CD4-positive, alpha-beta T cell treated with Interleukin-17A for 4 hours (primary cell): ENCODE measurements around the gene BTBD1.
A peak's percentile ranks its signal among the peaks of the same experiment; 100 is the strongest.

Experiments
- DNase-seq: peaks from one replicate; pipeline ENCODE4 v3.0.0-alpha.2; 2020; ENCODE audit warnings: mixed read lengths

Gene BTBD1

DNA sequence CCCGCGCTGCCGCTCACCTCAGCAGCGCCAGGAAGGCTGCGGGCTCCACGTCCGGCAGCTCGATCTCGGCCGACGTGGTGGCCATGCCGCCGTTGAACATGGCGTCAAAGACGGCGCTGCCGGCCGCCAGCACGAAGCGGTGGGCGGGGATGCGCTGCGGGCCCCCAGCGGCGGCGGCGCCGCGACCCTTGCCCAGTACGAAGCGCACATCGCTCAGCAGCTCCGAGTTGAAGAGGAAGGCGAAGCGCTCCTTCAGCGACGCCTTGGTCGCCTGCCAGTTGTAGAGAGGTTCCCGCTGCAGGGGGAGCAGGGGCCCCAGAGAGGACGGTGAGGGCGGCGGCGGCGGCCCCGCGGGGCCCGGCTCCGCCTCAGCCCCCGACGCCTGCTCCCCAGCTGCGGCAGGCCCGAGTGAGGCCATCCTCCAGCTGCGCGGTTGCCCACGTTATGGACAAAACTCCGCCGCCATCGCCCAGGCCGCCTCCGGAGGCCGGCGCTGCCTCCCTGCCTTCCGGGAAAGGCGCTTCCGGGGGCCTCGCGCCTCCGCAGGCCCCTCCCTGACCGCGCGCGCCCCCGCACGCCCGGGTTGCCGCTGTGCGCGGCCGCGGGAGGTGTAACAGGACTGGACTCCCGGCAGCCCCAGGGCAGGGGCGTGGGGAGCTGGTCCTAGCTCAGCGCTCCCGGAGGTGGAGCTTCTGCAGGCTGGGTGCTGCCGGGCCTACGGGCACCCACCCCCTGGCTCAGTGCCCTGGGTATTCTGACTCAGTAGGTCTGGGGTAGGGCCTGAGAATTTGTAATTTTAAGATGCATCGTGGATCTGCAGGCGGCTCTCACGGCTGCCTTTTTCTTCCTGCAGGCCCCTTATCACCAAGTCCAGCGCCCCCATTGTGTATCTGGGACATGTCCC lies at the start of gene BTBD1:
BTBD1 (minus strand) TSS at position 519 of the 904 bp plus-strand sequence; CDS start at position 418, 101 bp downstream.
- peak; percentile 87 for DNase-seq

DNA sequence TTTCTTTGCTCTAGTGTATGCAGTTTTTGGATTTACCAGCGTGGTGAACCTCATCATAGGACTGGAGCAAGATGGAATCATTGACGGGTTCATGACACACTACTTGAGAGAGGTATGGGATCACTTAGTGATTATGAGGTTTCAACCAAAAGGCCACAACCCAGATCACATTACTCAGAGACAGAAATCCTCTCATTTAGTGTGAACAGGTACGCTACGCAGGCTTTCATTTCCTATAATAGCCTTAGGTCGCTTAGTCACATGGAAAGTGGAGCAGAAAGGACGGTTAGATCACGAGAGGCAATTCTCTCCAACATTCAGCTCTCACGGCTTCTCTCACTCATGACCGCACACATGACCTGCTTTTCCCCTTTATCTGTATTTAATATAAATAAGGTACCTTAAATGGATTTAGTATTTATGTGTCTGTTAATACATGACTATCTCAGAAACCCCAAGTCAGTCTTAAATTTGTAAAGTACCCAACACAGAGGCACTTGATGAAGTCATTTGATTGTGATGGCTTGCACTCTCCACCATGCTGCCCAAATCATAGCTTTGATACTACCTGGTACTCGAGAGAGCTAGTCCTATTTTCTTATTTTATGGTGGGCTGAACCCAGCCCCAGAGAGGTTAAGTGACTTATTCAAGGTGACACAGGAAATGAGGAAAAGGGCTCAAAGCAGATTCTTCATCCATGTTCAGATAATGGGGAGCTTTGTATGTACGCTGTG lies 48.9 kb upstream of the BTBD1 start:
- no peak for DNase-seq

DNA sequence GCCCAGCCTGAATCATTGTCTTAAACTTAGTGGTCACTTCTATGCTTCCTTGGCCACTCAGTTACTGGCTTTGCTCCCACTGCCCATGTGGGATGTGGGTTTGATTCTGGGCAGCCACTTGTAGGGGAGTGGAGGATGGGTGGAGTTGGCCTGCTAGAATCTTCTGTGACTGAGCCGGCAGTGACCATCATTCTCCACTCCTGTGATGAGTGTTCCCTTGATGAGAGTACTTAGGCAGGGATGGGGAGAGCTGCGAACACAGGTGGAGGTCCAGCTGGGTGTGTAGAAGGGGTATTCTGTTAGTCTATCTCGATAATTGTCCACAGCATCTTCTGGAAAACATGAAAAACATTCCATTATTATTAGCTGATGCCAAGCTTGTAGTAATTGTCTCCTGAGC lies 48.4 kb upstream of the BTBD1 start:
- no peak for DNase-seq

DNA sequence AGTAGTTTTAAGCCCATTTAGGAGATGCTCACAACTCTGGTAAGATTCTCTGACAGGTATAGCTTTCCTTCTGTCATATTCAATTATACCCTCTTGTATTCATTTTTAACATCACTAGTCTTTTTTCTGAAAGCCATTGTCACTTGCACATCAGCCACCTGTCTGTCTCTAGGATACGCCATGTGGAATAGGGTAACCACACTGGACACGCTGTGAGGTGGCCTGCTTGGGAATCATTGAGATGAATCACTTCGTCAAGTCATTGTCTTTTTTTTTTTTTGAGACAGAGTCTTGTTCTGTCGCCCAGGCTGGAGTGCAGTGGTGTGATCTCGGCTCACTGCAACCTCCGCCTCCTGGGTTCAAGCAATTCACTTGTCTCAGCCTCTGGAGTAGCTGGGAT lies 47.8 kb upstream of the BTBD1 start:
- DNase-seq, result no peak

DNA sequence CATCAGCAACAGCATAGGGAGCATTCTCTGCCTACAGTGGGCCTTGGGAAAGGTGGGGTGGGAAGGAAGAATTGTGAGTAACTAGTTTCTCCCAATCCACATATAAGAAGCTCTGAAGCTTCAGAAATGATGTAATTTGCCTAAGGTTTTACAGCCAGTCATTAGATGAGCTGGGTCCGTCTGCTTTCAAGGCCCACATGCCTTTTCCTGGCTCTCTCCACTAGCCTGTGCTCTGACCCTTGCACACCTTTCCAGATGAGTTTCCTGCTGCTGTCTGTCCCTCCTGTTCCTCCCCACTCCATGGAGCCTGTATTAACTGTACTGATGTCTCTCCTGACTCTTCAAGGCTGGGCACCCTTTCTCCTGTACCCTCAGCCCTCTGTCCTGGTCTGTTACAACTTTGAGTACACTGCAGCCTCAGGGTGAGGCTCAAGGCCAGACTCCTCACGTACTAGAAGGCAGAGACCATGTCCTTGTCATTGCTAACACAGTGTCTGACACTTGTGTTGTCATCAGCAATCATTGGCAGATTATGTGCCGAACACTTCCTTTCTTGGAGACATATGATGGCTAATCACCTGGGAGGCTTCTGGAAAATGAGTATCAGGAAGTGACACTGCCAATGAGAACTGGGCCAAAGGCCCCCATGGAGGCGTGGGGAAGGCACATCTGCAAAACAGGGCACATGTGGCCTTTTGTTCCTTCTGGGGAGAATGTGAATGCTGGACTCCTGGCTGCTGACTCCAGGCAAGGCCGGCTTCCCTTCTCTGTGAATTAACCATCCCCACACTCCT lies 47.0 kb upstream of the BTBD1 start:
- no peak for DNase-seq

DNA sequence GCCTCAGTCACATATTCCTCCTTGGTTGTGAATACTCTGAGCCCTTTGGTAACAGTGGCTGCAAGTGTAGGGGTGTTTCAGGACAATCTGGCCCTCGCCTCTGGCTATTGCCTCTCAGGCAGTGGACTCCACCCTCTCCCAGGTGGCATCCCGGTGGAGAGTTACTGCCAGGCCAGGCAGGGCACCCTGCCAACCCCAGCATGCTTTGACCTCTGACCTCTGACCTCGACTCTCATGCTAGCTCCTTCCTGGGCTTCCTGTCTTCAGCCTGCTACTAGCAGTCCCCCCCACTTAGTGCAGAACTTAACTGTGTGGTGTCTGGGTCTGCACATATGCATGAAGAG lies 45.9 kb upstream of the BTBD1 start:
- DNase-seq, result no peak

DNA sequence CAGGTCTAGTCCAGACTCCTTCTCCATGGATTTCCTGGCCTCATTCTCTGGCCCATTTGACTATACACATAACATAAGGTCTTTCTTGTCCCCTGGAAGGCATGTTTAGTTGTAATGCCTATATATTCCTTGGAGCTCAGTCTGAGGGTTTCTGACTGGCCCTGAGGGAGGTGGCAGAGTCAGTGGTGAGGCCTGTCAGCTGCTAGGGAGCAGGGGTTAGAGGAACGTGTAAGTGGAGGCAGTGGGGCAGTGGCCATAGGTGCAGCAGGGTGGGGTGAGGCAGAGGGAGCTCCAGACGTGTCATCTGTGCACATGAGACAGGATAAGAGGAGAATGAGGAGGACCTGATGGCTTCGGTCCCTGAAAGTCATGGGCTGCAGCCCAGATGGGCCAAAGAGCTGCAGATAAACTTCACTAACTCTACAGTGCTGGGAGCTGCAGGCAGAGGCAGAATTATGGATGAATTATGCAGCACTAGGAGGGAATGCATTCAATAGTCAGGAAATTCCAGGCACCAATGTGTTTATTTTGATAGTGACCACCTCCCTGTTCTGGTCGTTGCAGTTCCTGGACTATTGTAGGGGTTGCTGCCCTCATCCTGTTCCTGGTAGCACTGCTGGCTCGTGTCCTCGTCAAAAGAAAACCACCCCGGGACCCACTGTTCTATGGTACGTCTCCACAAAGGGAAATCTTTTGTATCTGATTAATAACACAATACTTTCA lies 45.3 kb upstream of the BTBD1 start:
- no peak for DNase-seq

DNA sequence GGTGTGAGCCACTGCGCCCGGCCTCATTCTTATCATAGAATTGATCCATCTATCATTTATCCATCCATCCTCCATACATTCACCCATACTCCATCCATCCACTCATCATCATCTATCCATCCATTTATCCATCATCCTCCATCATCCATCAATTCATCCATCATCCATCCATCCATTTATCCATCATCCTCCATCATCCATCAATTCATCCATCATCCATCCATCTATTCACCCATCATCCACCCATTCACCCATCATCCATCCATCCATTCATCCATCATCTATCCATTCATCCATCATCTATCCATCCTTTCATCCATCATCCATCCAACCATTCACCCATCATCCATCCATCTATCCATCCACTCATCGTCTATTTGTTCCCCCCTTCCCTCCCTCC lies 44.1 kb upstream of the BTBD1 start:
- DNase-seq, result no peak

DNA sequence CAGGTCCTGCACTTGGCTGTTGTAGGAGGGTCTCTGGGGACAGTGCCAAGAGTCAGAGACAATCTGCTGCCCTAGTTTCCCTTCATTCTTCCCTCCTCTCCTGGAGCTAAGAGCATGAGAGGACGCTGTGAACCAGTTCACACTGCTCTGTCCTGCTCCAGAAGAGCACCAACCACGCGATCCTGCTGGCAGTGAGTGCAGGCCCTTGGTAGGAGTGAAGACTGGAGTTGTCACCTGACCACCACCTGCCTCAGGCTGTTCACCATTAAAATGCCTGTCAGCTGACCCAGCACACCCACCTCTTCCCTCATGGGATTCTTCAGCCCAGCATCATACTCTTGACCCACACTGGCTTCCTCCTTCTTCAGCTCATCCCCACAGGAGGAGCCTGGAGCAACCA lies 43.3 kb upstream of the BTBD1 start:
- no peak for DNase-seq

DNA sequence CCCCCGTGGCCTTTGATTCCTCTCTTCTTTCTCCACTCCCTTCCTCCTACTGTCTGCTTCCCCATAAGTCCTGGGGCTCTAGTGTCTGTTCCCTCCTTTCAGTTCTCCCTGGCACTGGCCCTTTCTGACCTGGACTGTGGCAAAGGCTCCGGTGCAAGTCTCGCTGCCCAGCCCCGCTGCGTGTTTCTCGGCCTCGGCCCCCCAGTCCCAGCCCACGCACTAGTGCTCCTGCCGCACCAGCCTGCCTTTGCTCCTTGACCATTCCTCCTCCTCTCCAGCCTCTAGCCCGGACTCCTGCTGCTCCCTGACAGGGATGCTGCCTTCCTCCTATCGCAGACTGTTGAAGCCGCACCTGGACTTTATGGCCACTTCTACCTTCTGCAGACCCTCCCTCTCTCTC lies 42.5 kb upstream of the BTBD1 start:
- no peak for DNase-seq

DNA sequence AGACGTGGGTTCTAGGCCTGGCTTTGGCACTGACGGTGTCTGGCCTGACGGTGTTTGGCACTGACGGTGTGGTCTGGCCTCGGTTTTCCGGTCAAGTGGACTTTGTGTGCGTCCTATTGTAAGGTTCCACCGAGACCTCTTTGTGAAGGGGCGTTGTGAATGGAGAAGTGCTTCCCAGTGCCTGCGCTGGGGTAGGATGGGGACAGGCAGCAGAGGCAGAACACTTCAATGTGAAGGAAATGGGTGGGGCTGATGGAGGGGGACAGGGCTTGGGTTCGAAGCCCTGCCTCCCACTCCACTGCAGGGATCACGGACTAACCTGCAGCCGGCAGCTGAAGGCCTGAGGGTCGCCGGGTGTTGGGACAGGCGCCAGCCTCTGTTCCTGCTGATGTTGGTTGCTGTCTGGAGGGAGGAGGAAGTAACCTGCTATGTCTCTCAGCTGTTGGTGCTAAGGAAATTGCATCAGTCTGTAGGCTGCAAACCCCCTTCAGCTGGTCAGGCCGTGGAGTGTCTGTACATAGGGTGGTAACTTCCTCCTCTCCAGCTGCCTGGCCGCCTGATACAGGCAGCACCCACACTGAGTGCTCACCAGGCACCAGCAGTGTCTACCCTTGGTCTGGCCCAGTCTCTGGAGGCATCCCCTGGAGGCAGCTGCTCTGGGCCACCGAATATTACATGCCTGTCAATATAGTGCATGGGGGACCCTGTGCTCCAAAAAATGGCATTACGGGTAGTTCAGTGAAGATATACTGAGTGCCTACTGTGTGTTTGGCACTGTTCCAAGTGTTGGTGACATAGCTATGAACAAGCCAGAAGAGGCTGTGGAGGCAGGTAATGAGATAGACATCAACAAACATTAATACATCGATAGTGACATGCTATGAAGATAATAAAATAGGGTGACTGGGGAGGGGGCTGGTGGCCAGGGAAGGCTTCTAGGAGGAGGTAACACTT lies 41.5 kb upstream of the BTBD1 start:
- peak; percentile 7 for DNase-seq

DNA sequence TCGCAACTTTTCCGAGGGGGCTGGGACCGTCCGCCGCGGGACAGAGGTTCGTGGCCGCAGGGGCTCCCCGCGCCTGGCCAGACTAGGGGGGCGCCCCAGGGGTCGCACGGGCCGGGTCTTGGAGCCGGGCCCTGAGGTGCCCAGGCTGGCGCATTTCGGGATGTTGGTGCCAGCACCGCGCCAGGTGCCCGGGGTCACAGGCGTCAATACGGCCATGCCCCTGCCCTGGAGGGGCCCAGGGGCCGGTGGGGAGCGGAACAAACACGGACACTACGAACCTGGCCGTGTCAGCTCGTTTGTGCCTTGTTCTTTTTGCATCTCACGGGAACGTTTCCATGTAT lies 40.8 kb upstream of the BTBD1 start:
- DNase-seq, result no peak

DNA sequence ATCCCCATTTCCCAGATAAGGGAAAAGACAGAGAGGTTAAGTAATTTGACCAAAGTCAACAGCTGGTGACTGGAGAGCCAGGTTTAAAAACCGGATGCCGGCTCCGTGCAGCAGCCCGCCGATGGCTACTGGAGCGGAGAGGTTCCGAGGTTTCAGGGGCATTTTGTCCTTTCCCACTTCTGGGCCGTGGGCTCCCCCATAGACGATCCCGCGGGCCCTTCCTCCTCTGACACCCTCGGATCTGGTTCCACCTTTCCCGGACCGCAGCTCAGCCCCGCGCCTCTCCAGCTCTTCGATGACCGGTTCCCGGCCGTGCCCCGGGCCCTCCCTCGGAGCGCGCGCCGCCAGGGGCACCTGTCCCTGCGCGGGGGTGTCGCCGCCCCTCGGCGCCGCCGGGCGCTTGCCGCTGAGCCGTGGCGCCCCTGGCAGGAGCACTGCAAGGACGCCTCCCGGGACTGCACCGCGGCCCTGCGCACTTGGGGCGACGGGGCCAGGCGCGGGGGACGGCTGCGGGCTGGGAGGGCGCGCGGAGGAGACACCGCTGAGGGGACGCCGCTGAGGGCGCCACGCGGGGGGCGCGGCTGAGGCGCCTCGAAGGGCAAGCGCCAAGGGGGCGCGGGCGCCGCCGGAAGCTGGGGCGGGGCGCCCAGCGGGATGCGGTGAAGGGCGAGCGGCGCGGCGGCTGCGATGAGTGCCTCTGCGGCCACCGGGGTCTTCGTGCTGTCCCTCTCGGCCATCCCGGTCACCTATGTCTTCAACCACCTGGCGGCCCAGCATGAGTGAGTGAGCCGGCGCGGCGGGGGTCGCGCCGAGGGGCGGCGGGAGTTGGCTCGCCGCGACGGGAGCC lies 40.2 kb upstream of the BTBD1 start, which contains the start of gene TM6SF1:
TM6SF1 (plus strand) TSS at position 652 of the 847 bp plus-strand sequence; CDS start at position 688, 36 bp downstream.
- DNase-seq, result peak; percentile 6

DNA sequence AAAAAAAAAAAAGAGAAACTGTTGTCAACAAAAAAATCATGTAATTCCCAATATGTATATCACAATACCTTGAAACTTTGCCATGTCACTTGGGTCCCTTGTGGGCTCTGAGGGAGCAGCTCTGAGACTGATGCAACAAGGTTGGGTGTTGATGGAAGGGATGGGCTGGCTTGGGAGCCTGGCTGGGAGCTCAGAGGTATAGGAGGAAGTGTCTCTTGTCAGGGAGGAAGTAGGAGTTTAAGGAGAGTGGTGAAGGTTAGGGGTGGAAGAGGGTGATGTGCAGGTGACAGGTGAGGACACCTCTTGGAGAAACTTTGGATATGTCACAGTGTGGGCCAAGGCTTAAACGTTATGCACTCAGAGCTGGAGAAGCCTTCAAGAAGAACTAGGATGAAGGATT lies 38.4 kb upstream of the BTBD1 start:
- DNase-seq, result no peak

DNA sequence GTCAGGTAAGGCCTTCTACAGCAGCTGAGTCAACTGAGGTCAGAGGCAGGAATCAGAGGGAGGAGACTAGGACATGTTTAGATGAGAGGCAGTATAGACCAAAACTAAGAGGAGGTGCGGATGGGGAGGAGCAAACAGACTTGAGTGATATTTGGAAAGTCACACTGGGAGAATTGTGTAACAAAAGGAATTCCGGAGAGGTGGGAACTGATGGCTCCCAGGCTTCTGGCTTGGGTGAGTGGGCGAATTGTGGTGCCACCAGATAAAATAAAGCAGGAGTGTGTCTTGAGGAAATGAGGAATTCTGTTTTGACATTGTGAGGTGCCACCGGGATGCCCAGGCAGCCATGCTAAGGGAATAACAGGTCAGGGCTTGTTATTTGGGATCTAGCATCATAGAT lies 37.1 kb upstream of the BTBD1 start:
- DNase-seq, result no peak

DNA sequence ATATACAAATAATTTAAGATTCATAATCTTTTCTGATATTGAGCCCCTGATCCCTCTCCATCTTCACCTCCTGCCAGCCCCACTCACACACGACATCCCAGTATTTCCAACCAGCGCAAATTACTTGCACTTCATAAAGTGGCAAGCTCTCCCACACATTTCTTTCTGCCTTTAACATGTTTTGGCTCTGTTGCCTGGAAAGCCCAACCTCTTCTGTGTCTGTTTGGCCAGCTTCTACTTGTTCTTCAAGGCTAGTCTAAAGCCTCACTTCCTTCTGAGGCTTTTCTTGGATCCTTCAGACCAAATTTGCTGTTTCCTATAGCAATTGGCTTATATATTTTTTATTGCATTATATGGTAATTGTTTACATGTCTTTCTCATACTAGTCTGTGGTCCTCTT lies 35.3 kb upstream of the BTBD1 start:
- DNase-seq, result no peak

DNA sequence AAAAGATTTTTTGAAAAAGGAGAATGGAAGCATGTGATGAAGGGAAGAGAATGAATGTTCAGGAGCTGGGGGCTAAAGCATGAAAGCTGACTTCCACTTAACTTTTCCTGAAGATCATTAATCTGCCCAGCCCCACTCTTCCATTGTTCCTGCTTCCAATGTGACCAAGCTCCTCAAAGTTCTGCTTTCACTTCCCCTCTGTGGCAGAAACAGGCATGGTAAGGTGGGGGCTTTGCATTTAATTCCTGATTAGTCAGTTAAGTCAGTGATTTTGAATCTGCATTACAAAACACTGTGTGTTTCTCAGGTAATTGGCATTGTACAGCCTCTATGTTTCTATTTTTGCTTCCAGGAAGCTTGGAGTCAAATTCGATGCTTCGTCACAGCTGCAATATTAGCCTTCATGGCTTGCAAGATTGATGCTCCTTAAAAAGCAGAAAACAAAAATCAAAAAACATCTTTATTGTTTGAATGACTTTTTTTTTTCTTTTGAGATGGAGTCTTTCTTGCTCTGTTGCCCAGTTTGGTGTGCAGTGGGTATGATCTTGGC lies 33.1 kb upstream of the BTBD1 start:
- DNase-seq, result no peak

DNA sequence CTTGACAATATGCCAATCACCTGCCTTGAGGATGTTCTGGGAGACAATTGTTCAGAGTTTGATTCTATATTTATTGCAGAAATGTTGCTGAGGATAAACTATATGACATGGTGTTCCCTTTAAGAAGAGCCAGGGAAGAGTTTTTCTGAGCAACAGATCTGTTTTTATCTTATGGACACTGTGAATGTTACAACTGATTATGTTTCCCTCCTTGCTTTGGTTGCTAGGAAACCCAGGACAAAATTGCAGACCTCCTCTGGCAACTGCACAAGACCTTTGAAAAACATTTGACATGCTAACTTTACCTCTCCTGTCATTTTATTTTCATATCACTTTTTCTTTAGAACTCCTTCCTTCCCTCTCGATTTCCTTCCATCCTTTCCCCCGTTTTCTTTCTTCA lies 32.2 kb upstream of the BTBD1 start:
- DNase-seq, result no peak

DNA sequence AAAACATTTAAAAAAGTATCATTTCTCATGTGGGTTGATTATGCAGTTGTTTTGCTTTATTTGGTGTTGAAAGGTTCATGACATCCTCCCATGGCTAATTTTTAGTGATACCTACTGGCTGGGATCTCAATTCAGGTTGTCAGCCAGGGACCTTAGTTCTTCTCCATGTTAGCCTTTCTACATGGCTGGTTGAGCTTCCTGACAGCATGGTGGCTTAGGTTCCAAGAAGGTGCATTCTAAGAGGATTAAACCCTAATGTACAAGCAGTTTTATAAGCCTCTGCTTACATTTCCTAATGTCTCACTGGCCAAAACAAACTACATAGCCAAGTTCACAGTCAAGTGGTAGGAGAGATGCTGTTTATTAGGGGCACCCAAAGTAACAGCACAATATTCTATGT lies 31.0 kb upstream of the BTBD1 start:
- no peak for DNase-seq

DNA sequence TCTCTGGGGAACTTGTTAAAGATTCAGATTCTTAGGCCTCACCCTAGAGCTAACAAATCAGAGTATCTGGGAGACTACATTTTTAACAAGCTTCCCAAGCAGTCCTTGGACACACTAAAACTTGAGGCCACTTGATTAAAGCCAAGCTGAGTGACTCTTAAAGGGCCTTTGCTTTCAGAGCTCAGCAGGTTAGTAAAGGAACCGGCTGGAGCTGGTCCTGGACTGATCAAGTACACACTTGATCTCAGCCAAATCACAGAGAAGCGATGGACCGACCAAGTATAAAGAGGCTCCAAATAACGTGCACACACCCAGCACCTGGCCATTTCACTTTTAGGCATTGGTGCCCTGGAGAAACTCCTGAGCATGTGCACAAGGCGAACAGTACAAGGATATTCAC lies 27.5 kb upstream of the BTBD1 start:
- DNase-seq, result no peak
